ENCODE results near the gene BCKDHA.

DNA sequence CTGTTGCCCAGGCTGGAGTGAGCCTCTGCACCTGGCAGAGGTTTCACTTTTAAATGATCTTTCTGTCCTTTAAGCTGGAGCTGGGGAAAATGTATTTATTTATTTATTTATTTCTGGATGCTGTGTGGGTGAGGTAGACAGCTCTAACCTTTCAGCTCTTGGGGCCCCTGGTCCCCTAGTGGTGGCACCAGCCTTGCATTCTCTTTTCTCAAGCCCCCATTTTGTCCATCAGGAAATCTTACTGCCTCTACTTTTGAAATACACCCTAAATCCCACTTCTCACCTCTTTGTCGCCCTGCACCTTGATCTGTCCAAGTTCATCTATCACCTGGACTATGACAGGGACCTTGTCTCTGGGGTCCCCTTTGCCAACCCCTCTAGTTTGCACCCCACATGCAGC is 31.5 kb upstream of the BCKDHA start:
- TF ChIP-seq, protein P1, sequence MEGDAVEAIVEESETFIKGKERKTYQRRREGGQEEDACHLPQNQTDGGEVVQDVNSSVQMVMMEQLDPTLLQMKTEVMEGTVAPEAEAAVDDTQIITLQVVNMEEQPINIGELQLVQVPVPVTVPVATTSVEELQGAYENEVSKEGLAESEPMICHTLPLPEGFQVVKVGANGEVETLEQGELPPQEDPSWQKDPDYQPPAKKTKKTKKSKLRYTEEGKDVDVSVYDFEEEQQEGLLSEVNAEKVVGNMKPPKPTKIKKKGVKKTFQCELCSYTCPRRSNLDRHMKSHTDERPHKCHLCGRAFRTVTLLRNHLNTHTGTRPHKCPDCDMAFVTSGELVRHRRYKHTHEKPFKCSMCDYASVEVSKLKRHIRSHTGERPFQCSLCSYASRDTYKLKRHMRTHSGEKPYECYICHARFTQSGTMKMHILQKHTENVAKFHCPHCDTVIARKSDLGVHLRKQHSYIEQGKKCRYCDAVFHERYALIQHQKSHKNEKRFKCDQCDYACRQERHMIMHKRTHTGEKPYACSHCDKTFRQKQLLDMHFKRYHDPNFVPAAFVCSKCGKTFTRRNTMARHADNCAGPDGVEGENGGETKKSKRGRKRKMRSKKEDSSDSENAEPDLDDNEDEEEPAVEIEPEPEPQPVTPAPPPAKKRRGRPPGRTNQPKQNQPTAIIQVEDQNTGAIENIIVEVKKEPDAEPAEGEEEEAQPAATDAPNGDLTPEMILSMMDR (IDR thresholded peaks at IDR 0.05; ENCODE audit: extremely low read depth in 1 of 2, insufficient read depth in 1 of 2, low read depth in 1 of 2, low read length in 2 of 2) = peak in 1 of 2 donors; percentile 21
- no peak for TF ChIP-seq EZH2 (IDR thresholded peaks at IDR 0.05; ENCODE audit: borderline replicate concordance, low read depth, low read length, severe bottlenecking)
- no peak for TF ChIP-seq POLR2A (IDR thresholded peaks at IDR 0.05; ENCODE audit: low read depth, low read length)
- TF ChIP-seq JUN (IDR thresholded peaks at IDR 0.05; ENCODE audit: borderline replicate concordance, insufficient read depth, insufficient read length, low read depth) = no peak
- TF ChIP-seq POLR2AphosphoS5 (IDR thresholded peaks at IDR 0.05; ENCODE audit: insufficient read depth, low read depth, low read length) = no peak
- TF ChIP-seq, protein P2, sequence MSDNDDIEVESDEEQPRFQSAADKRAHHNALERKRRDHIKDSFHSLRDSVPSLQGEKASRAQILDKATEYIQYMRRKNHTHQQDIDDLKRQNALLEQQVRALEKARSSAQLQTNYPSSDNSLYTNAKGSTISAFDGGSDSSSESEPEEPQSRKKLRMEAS (IDR thresholded peaks at IDR 0.05; ENCODE audit: insufficient read depth, insufficient read length) = no peak
- no peak for TF ChIP-seq MYC (IDR thresholded peaks at IDR 0.05; ENCODE audit: low read depth, low read length)
- TF ChIP-seq FOS (IDR thresholded peaks at IDR 0.05; ENCODE audit: borderline replicate concordance, insufficient read depth, low read length) = no peak

Measured in endothelial cell of umbilical vein (primary cell).